GM19438 (cell line): ENCODE results near the gene MYO18A.

Experiments used
- ATAC-seq: cut with Tn5 transposase; IDR thresholded peaks from one replicate; pipeline ENCODE4 v1.9.1; 2021; ENCODE audit warnings: low read depth; ENCODE audit not compliant: unreplicated experiment

The MYO18A gene

GRCh38 chr17:29039764-29040598 lies 140.2 kb downstream of the MYO18A start:
- ATAC-seq, result no peak

- no peak for ATAC-seq
Observed at GRCh38 chr17:29038085-29038795, 142.0 kb downstream of the MYO18A start.

GRCh38 chr17:29037739-29038084 lies 142.5 kb downstream of the MYO18A start:
- ATAC-seq, result no peak

GRCh38 chr17:29036584-29036983 lies 143.6 kb downstream of the MYO18A start:
- no peak for ATAC-seq

GRCh38 chr17:29034510-29034909 lies 145.7 kb downstream of the MYO18A start:
- ATAC-seq, result no peak

- ATAC-seq, result no peak
Observed at GRCh38 chr17:29032857-29033197, 147.4 kb downstream of the MYO18A start.

- no peak for ATAC-seq
Observed at GRCh38 chr17:29032013-29032856, 148.0 kb downstream of the MYO18A start.

- no peak for ATAC-seq
Observed at GRCh38 chr17:29031488-29031887, 148.7 kb downstream of the MYO18A start.

- ATAC-seq, result no peak
Observed at GRCh38 chr17:29024316-29024952, 155.8 kb downstream of the MYO18A start.

GRCh38 chr17:29022074-29022473 lies 158.1 kb downstream of the MYO18A start:
- no peak for ATAC-seq

GRCh38 chr17:29021226-29021625 lies 159.0 kb downstream of the MYO18A start:
- no peak for ATAC-seq
